Hematopoietic multipotent progenitor cell treated with erythropoietin and hydrocortisone succinate and interleukin-3 and kit ligand, for 8 days (in vitro differentiated cells): ENCODE measurements around the gene PHKB.
A peak's percentile ranks its signal among the peaks of the same experiment; 100 is the strongest.
"Not testable (repeated sequence)": the region's sequence is repeated elsewhere in the genome, so short reads cannot be mapped to it uniquely, and the experiment has no call there.

Experiments
- DNase-seq: peaks from one replicate; pipeline ENCODE4 v3.0.0-alpha.2; 2015

PHKB gene

GRCh38 chr16:47511882-47512281 is 50.8 kb downstream of the PHKB start:
- no peak for DNase-seq

GRCh38 chr16:47519037-47519436 is 57.9 kb downstream of the PHKB start:
- DNase-seq = no peak

- DNase-seq = no peak
Measured at GRCh38 chr16:47519546-47519945, 58.4 kb downstream of the PHKB start.

GRCh38 chr16:47519996-47520679 is 59.0 kb downstream of the PHKB start:
- DNase-seq = peak; percentile 89

- no peak for DNase-seq
Measured at GRCh38 chr16:47523342-47524006, 62.3 kb downstream of the PHKB start.

GRCh38 chr16:47524007-47524405 is 62.9 kb downstream of the PHKB start:
- no peak for DNase-seq

GRCh38 chr16:47528431-47528830 is 67.3 kb downstream of the PHKB start:
- DNase-seq = no peak

- no peak for DNase-seq
Measured at GRCh38 chr16:47533744-47534292, 72.7 kb downstream of the PHKB start.

GRCh38 chr16:47538472-47538871 is 77.3 kb downstream of the PHKB start:
- no peak for DNase-seq

GRCh38 chr16:47539707-47540670 is 78.9 kb downstream of the PHKB start:
- peak; percentile 8 for DNase-seq

- DNase-seq = not testable (repeated sequence)
Measured at GRCh38 chr16:47541135-47541534, 80.0 kb downstream of the PHKB start.

GRCh38 chr16:47544255-47544654 is 83.1 kb downstream of the PHKB start:
- DNase-seq = not testable (repeated sequence)

- not testable (repeated sequence) for DNase-seq
Measured at GRCh38 chr16:47551185-47551584, 90.1 kb downstream of the PHKB start.

- DNase-seq = not testable (repeated sequence)
Measured at GRCh38 chr16:47551767-47552166, 90.6 kb downstream of the PHKB start.

- no peak for DNase-seq
Measured at GRCh38 chr16:47553853-47554564, 92.9 kb downstream of the PHKB start.

- not testable (repeated sequence) for DNase-seq
Measured at GRCh38 chr16:47554587-47554986, 93.5 kb downstream of the PHKB start.

GRCh38 chr16:47561286-47561685 is 100.2 kb downstream of the PHKB start:
- DNase-seq = no peak

GRCh38 chr16:47562366-47562765 is 101.2 kb downstream of the PHKB start:
- DNase-seq = no peak

GRCh38 chr16:47565454-47565853 is 104.3 kb downstream of the PHKB start:
- no peak for DNase-seq

- no peak for DNase-seq
Measured at GRCh38 chr16:47567321-47567720, 106.2 kb downstream of the PHKB start.

GRCh38 chr16:47568351-47568750 is 107.2 kb downstream of the PHKB start:
- no peak for DNase-seq

GRCh38 chr16:47571049-47571448 is 109.9 kb downstream of the PHKB start:
- DNase-seq = no peak
